T-helper 22 cell (primary cell): ENCODE results near the gene FGGY.
"Not testable (repeated sequence)": the region's sequence is repeated elsewhere in the genome, so short reads cannot be mapped to it uniquely, and the experiment has no call there.

ENCODE experiments used
- DNase-seq: peaks from one replicate; pipeline ENCODE4 v3.0.0-alpha.2; 2020; ENCODE audit warnings: low read depth

Gene FGGY

DNA sequence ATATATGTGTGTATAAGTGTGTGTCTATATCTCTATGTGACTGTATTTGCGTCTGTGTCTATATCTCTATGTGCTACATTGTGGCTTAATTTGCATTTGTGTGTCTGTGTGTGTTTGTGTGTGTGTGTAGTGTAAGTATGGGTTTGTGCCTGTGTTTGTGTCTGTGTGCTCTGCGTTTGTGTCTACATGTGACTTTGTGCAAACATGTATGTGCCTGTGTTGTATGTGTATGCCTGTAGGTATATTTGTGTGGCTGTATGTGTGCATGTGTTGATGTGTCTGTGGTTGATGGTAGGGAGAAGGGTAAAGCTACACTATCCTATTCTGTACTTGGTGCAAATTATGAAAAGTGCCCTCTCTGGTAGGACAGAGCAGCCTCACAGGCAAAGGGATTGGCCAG lies 7.3 kb upstream of the FGGY start:
- no peak for DNase-seq

DNA sequence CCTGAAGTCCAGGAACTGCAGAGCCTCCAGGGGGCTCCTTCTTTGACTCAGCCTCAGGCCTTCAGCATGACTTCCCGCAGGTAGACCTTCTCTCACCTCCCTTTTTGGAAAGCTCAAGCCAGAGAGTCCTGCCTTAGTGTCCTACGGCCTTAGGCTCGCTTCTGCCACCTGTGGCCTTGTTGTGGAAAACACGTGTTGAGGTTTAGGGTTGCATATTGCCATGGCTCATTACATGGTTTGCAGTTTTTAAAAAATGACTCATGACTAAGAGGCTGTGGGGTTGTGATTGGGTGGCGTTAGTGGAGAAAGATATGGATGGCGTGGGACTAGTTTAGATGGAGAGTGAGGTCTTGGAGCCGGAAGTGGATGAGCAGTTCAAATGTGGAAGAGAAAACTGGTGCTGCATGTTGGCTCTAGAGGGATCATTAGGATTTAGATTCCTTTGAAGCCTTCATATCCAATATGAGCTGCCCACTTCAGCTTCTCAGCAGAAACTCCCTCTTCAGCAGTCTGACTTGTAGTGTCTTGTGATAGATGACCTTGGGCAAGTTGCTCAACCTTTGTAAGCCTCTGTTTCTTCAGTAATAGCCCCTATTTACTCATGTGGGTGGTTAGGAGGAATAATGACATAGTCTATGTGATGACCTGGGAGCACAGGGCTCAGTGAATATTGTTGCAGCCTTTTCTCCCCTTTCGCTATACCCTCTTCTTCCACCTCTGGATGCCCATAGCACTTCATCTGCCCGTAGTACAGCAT lies 6.5 kb upstream of the FGGY start:
- DNase-seq, result no peak

DNA sequence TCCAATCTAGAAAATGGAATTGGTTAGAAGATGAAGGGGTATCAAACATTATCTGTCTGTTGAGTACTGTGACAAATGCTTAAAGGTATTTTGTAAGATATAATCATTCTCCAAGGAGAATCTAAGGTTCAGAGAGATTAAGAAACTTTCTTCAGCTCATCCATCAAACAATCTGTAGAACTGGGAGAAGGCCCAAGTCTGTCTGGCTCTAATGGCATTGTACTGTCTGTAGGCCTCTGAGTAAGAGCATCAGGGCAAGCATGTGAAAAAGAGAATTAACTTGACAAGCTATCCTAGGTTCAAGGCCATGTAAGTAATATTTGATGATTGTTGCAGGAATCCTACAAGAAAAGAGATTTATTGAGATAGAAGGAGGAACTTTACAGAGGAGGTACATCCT lies 5.3 kb upstream of the FGGY start:
- DNase-seq, result no peak

DNA sequence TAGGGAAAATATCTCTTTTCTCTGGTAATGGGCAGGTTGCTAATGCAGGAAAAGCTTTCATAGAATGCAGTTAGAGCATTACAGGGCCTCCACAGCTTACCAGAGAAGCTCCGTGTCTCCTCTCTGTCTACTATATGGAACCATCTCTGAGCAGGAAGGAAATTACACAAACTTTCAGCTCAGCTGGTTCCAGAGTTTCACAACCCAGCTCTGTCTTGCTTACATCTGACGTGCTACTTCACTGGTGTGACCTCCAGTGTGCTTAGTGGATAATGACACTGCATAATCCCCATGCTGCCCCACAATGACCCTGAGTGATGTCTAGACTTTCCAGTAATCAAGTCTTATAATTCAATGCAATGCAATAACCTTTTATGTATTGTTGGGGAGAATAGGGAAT lies 4.3 kb upstream of the FGGY start:
- DNase-seq, result no peak

DNA sequence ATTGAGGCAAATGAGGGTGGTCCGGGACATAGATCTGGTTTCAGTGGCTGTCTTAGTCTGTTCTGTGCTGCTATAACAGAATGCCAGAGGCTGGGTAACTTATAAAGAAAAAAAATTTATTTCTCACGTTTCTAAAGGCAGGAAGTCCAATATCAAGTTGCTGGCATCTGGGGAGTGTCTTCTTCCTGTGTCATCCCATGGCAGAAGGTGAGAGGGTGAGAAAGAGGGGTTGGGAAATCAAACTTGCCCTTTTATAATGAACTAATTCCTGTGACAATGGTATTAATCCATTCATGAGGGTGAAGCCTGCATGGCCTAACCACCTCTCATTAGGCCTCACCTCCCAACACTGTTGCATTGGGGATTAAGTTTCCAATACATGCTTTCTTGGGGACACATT lies 3.7 kb upstream of the FGGY start:
- DNase-seq, result no peak

DNA sequence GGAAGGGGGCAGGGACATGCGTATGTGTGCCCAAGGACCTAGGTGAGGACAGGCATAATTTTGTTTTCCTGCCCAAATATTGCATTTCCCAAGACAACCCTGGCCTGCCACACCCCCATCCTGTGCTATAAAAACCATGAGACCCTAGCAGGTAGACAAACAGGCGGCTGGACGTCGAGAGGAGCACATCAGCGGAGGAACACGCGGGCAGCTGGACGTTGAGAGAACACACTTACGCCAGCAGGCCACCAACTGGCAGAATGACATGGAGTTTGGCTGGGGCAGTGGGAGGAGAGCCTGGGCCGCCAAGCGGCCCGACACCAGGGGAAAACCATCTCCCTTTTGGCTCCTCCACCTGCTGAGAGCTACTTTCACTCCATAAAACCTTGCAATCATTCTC lies 3.0 kb upstream of the FGGY start:
- DNase-seq, result no peak

DNA sequence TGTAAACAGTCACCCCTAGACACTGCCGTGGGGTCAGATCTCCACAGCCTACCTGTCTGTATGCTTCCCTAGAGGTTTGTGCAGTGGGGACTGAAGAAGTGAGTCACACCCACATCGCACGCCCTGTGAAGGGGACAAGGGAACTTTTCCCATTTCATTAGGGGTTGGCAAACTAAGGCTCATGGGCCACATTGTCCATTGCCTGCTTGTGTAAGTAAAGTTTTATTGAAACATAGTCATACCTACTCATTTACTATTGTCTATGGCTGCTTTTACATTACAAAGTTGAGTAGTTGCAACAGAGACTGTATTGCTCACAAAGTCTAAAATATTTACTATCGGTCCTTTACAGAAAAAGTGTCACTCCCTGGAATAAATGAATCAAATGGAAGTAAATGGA lies 2.5 kb upstream of the FGGY start:
- no peak for DNase-seq

DNA sequence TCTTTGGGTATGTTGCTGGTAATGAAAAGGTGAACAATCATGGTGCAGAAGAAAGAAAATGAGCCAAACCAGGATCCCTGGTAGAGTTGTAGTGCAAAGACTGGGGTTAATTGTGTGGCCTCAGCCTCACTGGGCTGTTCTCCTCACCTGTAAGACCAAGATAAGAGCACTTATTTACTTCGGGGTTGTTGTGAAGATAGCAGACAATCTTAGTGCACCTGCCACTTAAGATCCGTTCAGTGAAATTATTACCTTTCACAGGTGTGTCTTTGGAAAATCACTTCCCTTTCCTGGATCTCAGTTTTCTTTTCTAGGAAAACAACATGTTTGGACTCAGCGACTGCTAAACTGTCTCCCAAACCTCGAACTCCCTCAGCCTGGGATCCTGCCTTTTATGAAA lies 1.3 kb upstream of the FGGY start:
- DNase-seq, result no peak

DNA sequence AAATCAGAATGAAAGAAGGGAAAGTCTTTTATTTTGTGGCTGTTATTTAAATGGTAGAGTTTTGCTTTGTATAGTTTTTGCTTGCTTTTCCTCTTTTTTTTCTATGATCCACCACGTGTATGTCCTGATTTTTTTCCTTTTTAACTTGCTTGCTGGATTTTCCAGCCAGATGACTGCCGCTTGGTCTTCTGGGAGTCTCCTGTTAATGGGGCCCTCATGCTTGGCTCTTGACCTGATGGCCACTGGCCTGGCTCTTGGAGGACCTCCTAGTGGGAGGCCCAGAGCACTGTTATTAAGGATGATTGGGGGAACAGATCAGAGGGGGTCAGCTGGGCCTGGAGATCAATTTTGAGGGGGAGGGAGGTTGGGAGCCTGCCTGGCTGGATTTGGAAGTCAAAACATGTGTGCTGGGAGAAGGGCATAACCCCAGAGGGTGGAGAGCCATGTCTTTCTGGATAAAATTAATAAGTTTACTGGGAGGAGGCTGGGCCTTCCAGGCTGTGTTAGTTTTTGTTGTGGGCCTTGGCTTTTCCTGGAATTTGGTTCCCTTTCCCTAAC lies 1.2 kb downstream of the FGGY start:
- DNase-seq, result no peak

DNA sequence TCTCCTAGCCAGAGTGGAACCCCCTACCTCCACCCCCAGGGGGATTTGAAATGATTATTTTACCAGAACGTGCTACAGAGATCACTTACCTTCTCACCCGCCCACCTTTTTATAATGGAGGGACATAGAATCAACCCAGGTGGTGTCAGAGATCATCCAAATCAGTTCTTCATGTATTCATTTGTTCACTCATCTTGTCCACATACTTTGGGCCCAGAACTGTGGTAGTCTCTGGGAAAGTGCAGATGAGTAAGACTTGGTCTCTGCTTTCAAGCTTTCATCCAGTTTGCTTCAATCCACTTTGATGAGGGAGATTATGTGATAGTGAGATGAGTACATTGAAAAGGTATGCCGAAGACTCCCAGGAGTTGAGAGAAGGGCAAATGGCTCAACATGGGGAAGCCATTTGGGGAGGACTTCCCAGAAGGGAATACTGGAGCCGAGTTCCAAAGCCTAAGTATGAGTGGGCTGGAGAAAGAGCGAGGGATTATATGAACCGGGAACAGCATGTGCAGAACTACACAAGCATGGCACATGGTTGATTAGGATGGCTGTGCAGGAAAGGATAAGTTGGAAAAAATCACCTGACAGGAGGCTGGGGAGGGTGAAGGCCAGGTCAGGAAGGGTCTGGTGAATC lies 1.9 kb downstream of the FGGY start:
- DNase-seq, result no peak

DNA sequence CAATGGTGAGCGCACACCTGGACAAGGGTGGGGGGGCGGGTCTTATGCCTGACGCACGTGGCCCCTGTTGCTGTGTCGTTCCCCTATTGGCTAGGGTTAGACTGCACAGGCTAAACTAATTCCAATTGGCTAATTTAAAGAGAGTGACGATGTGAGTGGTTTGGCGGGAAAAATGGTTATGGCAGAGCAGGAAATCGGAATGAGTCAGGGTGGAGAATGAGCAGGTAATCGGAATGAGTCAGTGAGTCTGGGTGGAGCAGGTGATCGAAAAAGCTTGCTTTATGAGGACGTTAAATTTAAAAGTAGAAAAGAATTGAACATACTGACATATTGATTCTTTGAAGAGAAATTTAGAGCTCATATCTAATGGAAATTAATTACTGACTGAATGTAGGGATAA lies 2.8 kb downstream of the FGGY start:
- DNase-seq, result not testable (repeated sequence)

DNA sequence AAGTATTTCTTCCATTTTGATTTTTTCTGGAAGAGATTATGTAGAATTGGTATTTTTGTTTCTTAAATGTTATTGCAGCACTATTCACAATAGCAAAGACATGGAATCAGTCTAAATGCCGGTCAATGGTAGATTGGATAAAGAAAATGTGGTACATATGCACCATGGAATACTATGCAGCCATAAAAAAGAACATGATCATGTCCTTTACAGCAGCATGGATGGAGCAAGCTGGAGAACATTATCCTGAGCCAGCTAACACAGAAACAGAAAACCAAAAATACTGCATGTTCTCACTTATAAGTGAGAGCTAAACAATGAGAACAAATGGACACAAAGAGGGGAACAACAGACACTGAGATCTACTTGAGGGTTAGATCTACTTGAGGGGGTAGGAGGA lies 5.4 kb downstream of the FGGY start:
- no peak for DNase-seq

DNA sequence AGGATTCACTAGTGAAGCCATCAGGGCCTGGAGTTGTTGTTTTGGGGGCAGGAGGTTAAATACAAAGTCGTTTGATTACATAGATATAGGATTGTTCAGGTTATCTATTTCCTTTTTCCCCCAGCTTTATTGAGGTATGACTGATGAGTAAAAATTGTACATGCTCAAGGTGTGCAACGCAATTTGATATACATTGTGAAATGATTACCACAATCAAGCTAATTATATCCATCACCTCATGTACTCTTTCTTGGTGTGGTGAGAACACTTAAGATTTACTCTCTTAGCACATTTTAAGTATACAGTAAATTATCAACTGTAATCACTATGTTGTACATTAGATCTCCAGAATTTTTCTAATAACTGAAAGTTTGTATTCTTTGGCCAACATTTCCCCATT lies 6.0 kb downstream of the FGGY start:
- no peak for DNase-seq

DNA sequence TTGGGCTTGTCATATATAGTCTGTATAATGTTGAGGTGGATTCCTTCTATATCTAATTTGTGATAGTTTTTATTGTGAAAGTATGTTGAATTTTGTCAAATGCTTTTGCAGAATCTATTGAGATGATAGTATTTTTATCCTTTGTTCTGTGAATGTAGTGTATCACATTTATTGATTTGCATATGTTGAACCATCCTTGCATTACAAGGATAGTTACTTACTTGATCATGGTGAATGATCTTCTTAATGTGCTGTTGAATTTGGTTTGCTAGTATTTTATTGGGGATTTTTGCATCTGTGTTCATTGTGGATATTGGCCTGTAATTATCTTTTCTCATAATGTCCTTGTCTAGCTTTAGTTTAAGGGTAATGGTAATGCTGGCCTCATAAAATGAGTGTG lies 8.3 kb downstream of the FGGY start:
- no peak for DNase-seq

DNA sequence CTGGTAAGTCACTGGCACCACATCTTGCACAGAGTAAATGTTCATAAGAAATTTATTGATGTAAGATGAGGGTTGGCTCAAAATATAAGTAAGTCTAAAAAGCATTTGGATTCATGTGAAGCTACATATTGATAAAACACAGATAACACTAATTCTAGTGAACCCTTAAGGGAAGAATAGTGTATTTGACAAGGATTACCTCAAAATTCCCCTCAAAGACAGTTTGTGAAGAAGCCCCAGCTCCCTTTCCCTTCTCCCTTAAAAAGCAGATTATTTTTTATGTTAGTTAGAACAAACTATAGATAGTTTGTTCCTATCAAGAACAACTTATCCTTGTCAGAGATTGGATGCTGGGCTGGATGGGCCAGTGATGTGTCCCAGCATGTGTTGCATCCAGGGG lies 10.7 kb downstream of the FGGY start:
- no peak for DNase-seq

DNA sequence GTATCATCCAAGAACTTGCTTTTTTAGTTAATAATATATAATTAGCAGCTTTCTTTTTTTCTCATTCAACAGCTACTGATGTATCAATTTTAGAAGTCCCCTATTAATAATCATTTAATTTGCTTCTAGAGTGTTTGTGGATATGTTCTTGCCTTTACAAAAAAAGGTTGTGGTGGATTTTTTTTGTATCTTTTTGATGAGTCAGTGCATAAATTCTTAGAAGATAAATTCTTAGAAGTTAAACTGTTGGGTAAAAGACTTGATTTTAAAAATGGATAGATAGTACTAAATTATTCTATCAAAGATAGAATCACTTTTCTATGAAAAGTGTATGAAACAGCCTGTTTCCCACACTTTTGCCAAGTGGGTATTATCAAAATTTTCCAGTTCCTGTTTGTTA lies 11.9 kb downstream of the FGGY start:
- no peak for DNase-seq

DNA sequence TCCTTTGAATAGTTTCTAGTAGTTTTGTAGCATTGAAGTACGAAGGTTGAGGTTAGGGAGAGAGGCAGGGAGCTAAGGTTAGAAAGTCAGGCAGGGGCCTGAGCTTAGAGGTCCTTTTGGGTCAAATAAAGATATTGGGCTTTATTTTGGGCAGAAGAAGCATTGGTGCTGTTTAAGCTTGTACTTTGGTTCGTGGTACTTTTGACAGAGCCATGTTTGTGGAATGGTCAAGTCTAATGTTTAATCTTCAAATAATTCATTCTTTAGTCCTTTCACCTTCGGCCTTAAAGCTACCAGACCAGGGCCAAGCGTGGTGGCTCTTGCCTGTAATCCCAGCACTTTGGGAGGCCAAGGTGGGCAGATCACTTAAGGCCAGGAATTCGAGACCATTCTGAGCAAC lies 12.5 kb downstream of the FGGY start:
- DNase-seq, result no peak

DNA sequence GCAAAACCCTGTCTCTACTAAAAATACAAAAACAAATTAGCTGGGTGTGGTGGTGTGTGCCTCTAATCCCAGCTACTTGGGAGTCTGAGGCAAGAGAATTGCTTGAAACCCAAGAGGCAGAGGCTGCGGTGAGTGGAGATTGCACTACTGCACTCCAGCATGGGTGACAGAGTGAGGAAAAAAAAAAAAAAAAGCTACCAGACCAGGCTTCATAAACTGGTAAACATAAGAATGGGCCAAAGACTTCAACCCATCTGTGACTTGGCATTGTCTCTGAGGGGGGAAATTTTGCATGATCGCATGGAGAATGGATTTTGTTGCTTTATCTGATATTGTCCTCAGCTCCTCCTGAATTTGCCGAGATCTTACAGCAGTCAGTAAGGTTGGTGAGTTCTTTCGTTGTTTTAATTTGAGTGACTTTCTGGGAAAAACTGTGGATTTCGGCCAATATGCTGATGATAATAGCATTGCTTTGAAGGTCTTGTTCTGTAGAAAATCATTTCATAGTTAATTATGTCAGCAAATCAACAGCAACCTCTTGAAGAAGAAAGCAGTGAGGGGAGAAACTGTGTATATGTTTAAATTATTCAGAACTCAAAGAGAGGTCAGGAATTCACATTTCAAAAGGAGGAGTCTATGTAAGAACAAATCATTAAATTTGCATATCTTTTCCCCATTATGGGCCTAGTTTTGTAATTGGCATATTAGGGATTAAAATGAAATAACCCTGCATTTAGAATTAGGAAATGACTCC lies 13.1 kb downstream of the FGGY start:
- DNase-seq, result no peak

DNA sequence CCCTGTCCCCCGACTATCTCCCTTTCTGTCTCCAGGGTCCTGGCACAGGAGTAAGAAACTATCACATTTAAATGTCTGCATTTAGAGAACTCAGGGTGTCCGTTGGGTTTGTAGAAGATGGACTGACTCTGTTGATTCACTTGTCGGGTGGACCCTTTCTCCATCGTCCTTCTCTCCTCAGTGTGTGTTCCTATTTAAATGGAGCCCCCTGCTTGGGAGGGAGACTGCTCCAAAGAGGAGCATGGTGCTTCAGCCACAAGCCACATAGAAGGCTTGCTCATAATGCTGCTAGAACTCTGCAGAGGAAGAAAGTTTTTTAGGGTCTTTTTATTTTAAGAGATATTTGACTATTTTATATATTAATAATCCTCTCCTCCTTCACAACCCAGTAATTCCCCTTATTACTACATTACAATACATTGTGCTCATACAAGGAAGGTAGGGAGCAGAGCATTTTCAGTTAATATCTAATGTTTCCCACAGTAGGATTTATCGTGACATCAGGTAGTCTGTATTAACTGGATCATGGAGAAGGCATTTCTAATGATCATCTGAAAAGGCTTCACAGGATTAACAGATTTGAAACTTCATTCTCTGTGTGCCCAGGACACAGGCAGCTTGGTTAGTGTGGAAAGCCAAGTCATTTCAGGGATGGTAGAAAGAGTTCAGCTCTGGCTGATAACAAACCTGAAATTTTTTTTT lies 13.8 kb downstream of the FGGY start:
- no peak for DNase-seq

DNA sequence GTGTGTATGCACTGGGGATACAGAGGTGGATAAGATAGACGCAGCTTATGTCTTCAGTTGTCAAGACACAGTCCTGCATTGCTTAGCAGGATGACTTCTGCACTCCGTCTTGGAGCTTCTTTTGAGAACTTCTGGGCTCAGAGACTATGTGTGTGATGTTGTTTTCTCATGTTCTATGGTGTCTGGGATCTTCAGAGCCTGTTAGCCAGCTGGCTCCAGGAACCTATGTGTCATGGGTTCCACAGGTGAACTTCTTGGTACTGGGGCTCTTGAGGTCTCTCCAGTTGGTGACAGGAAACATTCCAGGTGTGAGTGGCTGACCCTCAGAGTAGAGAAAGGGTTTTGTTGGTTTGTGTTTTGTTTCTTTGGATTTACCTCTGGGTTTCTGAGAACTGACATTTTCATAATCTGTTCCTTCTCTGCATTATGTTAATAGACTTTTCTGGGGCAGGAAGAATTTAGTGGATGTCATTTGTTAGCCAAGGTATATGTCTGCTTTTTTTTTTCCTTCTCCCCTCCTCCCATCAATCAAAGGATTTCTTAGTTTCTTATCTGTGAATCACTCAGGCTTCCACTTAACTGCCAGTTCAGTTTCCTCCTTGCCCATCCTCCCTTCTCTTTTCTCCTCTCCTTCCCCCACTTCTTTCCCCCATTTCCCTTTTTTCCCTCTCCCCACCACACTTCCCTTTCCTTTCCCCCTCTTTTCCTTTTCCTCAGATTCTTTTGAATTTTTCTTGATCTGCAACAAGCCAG lies 18.1 kb downstream of the FGGY start:
- DNase-seq, result no peak

DNA sequence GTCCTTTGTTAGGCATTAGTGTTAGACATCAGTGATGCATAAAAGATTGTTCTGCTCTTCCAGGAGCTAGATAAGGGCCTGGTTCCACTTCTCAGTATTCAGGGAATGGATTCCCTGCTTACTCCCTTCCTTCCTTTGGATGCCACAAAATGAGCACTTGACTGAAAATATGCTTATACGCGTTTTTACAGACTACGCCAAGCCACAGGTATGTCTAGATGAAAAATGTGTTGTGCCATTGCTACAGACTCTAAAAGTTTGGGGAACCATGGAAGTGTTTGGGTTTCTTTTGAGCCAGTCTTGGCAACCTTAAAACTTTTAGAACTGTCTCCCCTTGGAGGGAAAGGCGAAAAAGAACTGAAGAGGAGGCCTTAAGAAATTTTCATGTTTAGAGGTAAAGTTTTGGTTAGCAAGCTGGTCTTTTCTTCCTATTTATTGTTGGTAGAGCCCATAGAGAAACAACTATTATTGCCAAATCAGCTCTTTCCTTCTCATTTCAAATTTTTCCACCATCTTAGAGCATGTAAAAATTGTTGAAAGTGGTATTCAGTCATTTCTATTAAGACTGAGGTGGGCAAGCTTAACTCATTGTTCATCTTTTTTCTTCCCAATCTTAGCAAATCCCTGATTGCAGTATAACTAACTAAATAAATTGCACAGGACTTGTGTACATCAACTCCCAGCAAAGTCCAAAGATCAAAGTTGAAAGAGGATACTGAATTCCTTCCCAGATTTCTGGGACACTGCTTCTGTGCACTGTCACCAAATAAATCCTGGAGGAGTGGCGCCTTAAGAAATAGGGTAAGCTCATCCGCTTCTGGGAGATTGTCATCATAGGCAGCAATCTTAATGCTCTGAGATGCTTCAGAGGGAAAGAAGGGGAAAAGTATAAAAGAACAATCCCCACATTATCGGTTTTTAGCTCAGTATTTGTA lies 18.9 kb downstream of the FGGY start:
- no peak for DNase-seq
